ENCODE results near the gene KLHL40.

GRCh38 chr3:42673082-42673481, 12.3 kb upstream of the KLHL40 start:
- TF ChIP-seq NR2C1 (IDR thresholded peaks at IDR 0.05) = no peak
- TF ChIP-seq TCF12 (IDR thresholded peaks at IDR 0.05; ENCODE audit: low read depth, low read length) = no peak
- no peak for TF ChIP-seq CREB1 (IDR thresholded peaks at IDR 0.05; ENCODE audit: low read depth)
- no peak for TF ChIP-seq POLR2A (IDR thresholded peaks at IDR 0.05; ENCODE audit: low read depth, low read length)
